ENCODE results near the gene GLYR1.

The GLYR1 gene

GRCh38 chr16:4826526-4826925, 20.6 kb downstream of the GLYR1 start:
- TF ChIP-seq CTCF (conservative IDR thresholded peaks at IDR 0.05; ENCODE audit: low read length) = no peak
- H3K4me3 ChIP-seq (ENCODE audit: low read length) = no peak overlapping the region

GRCh38 chr16:4825196-4825595, 21.9 kb downstream of the GLYR1 start:
- H3K4me3 ChIP-seq (ENCODE audit: low read length) = no peak overlapping the region
- DNase-seq (ENCODE audit: low read depth) = no peak
- no peak for TF ChIP-seq CTCF (conservative IDR thresholded peaks at IDR 0.05; ENCODE audit: low read length)

More at GRCh38 chr16:4826526-4826925, 20.6 kb downstream of the GLYR1 start:
- no peak for DNase-seq (ENCODE audit: low read depth)

GRCh38 chr16:4820652-4821051, 26.4 kb downstream of the GLYR1 start:
- no peak for TF ChIP-seq CTCF (conservative IDR thresholded peaks at IDR 0.05; ENCODE audit: low read length)
- H3K4me3 ChIP-seq (ENCODE audit: low read length) = no peak overlapping the region
- no peak for DNase-seq (ENCODE audit: low read depth)

GRCh38 chr16:4814542-4815173, 32.4 kb downstream of the GLYR1 start:
- H3K4me3 ChIP-seq (ENCODE audit: low read length) = no peak overlapping the region
- DNase-seq (ENCODE audit: low read depth) = no peak
- no peak for TF ChIP-seq CTCF (conservative IDR thresholded peaks at IDR 0.05; ENCODE audit: low read length)

GRCh38 chr16:4814046-4814445, 33.0 kb downstream of the GLYR1 start:
- no peak overlapping the region for H3K4me3 ChIP-seq (ENCODE audit: low read length)
- TF ChIP-seq CTCF (conservative IDR thresholded peaks at IDR 0.05; ENCODE audit: low read length) = no peak
- DNase-seq (ENCODE audit: low read depth) = no peak

- TF ChIP-seq CTCF (conservative IDR thresholded peaks at IDR 0.05; ENCODE audit: low read length) = no peak
- DNase-seq (ENCODE audit: low read depth) = no peak
- H3K4me3 ChIP-seq (ENCODE audit: low read length) = no peak overlapping the region
These were observed 33.7 kb downstream of the GLYR1 start for GRCh38 chr16:4813251-4814003.

GRCh38 chr16:4811773-4812172, 35.3 kb downstream of the GLYR1 start:
- no peak for TF ChIP-seq CTCF (conservative IDR thresholded peaks at IDR 0.05; ENCODE audit: low read length)
- no peak overlapping the region for H3K4me3 ChIP-seq (ENCODE audit: low read length)
- DNase-seq (ENCODE audit: low read depth) = no peak

Data from AG10803 (cell line).